ENCODE results near the gene KPTN. TPM values are rescaled to one million over a fixed set of nuclear protein-coding genes. Genes with fewer than 3 reads are reported as not detected.

Gene KPTN
- total RNA-seq, 4 donors from 2014 or later: 3.9 to 7.2 (median 4.1) TPM

GRCh38 chr19:47470447-47471195, 13.4 kb downstream of the KPTN start:
- no peak for TF ChIP-seq CTCF (IDR thresholded peaks at IDR 0.05; ENCODE audit: low read depth)

GRCh38 chr19:47469719-47470118, 14.3 kb downstream of the KPTN start:
- TF ChIP-seq CTCF (IDR thresholded peaks at IDR 0.05; ENCODE audit: low read depth): no peak

- no peak for TF ChIP-seq CTCF (IDR thresholded peaks at IDR 0.05; ENCODE audit: low read depth)
These were observed 14.7 kb downstream of the KPTN start for GRCh38 chr19:47469363-47469700.

GRCh38 chr19:47467914-47468313, 16.1 kb downstream of the KPTN start:
- TF ChIP-seq CTCF (IDR thresholded peaks at IDR 0.05; ENCODE audit: low read depth): no peak

- TF ChIP-seq CTCF (IDR thresholded peaks at IDR 0.05; ENCODE audit: low read depth): no peak
These were observed 18.1 kb downstream of the KPTN start for GRCh38 chr19:47465957-47466356.

- TF ChIP-seq CTCF (IDR thresholded peaks at IDR 0.05; ENCODE audit: low read depth): no peak
These were observed 19.2 kb downstream of the KPTN start for GRCh38 chr19:47464675-47465419.

GRCh38 chr19:47461876-47462275, 22.1 kb downstream of the KPTN start:
- TF ChIP-seq CTCF (IDR thresholded peaks at IDR 0.05; ENCODE audit: low read depth): no peak

Data from subcutaneous adipose tissue (tissue), 4 donors.